Suppressor macrophage treated with lipopolysaccharide for 1 hour (primary cell): ENCODE results near the gene QRICH1.

Experiments
- DNase-seq, 3 donors: peaks; one replicate each; pipeline ENCODE4 v3.0.0-alpha.2; 2020 to 2022

Gene QRICH1

GRCh38 chr3:49112262-49112661 is 18.4 kb upstream of the QRICH1 start:
- DNase-seq = no peak

DNA sequence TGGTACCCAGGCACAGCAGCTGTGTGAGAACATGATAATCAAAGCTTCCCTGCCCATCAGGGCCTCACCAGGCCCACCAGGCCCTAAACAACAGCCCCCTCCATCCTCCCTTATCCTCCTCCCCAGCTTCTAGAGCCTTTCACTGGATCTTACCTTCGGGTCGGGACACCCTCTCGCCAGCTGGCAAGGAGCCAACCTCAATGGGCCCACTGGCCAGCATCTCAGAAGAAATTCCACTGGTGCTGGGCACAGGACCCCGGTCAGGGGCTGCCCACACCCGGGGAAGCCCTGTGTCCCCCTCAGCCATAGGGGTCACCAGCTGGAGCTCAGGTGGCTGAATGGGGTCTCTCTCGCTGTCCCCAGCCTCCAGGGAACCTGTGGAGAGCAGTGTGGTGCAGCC is 17.5 kb upstream of the QRICH1 start:
- no peak for DNase-seq

- no peak for DNase-seq
These were observed 16.9 kb upstream of the QRICH1 start for GRCh38 chr3:49110780-49111179.

DNA sequence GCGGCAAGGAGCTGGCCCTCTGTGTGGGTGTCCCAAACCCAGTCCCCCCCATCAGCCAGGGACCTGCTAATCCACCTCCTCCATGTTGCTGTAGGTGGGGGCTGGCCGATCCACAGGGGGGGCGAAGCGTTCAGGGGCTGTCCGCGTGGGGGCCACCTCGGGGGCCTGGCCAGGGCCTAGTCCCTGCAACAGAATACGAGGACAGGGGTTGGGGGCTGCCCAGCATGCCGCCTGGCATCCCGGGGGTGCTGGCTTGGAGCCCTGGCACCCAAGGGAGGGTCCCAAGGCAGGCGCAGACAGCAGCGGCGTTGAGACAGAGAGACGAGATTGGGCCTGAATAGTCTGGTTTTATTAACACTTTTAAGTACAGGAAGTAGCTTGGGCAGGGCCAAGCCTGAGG is 14.5 kb upstream of the QRICH1 start:
- DNase-seq = no peak

- DNase-seq = peak; percentile 90 to 95 (median 93)
These were observed 10.8 kb upstream of the QRICH1 start, which contains the start of gene QARS1 for GRCh38 chr3:49104427-49105291. QARS1 (minus strand) TSS chr3:49104757; CDS start chr3:49104733, 24 bp downstream.

GRCh38 chr3:49104052-49104426 is 10.2 kb upstream of the QRICH1 start:
- DNase-seq = no peak

GRCh38 chr3:49100046-49100615 is 6.3 kb upstream of the QRICH1 start:
- no peak for DNase-seq

DNA sequence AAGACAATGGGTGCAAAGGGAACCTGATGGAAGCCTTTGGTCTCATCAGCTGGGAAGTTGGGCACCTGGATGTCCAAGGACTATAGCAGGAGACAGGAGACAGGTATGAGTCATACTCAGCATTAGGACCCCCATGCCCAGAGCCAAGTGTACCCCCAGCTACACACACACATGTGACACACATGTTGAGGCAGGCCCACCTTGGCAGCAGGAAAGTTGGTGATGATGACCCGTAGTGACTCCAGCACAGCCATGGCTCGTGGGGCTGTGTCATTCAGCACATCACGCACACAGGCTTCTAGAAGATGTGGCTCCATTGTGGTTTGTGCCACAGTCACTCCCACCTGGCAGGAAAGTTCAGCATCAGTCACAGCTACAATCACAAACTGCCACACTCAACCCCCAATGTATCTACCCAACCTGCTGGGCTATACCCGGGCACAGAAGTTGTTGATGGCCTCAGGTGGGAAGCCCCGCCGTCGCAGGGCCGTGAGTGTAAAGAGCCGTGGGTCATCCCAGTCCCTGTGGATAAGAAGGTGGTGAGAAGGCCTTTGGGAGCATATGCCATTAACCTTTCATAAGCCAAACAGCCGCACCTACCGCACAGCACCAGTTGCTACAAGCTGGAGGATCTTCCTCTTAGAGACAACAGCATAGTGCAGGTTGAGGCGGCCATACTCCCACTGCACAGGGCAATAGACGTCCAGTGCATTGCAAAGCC is 5.2 kb upstream of the QRICH1 start:
- DNase-seq = no peak

GRCh38 chr3:49098429-49098828 is 4.6 kb upstream of the QRICH1 start:
- no peak for DNase-seq

- peak; percentile 75 to 90 (median 78) for DNase-seq
These were observed 676 bp downstream of the QRICH1 start for GRCh38 chr3:49092938-49093852.

DNA sequence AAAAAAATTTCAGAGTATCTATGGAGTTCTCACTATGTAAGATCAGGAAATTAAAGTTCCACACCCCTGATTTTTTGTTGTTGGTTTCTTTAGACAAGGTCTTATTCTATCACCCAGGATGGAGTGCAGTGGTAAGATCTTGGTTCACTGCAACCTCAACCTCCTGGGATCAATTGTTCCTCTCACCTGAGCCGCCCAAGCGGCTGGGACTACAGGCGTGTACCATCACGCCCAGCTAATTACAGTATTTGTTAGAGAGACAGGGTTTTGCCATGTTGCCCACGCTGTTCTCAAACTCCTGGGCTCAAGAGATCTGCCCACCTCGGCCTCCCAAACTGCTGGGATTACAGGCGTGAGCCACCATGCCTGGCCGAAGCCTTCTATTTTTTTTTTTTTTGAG is 12.4 kb downstream of the QRICH1 start:
- DNase-seq = no peak

- no peak for DNase-seq
These were observed 14.6 kb downstream of the QRICH1 start for GRCh38 chr3:49079270-49079669.

- DNase-seq = no peak
These were observed 17.2 kb downstream of the QRICH1 start for GRCh38 chr3:49076646-49077045.

DNA sequence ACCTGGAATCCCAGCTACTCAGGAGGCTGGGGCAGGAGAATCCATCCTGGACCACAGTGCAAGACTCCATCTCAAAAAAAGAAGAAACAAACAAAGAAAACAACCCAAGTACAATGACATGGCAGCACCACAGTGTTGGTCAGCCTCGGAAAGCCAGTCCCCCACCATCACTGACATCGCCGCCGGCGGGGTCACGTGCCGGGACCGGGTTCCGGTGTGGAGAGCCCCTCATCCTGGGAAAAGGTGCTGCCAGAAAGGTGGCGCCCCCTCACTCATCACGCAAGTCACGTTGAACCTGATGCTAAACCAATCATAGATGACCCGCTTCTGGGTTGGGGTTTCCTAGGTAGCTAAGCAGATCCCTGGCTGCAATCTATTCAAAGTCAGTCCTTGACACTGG is 17.8 kb downstream of the QRICH1 start:
- DNase-seq = no peak

DNA sequence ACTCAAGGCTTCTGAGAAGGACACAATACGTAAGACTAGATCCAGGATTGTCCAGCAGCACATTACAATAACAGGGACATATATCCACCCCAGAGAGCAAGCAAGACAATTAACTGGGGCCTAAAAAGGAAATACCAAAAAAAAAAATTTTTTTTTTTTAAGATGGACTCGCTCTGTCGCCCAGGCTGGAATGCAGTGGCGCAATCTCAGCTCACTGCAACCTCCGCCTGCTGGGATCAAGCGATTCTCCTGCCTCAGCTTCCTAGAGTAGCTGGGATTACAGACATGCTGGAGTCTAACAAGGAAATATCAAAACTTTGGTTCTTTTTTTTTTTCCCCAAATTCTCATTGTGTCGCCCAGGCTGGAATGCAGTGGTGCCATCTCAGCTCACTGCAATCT is 35.9 kb downstream of the QRICH1 start:
- no peak for DNase-seq

DNA sequence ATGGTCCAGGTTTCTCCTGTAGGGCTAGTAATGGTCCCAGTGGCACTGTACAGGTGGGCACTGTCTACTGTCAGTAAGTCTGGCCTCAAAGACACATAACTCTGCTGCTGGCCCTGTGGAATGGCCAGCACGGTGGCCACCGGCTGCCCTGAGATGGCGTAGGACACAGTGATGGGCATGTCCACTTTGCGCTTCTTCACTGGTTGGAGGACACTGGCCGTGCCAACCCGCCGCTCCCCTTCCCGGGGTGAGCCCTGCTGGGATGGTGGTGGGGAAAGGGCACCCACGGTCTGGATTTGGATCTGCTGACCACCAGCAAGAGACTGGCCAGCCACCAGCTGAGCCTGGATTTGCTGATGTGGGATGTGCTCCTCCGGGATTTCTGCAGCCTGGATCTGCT is 36.6 kb downstream of the QRICH1 start:
- DNase-seq = no peak

- no peak for DNase-seq
These were observed 39.5 kb downstream of the QRICH1 start for GRCh38 chr3:49054344-49054862.

GRCh38 chr3:49053543-49053942 is 40.3 kb downstream of the QRICH1 start:
- peak in 1 of 3 donors; percentile 7 for DNase-seq

GRCh38 chr3:49035281-49035680 is 58.6 kb downstream of the QRICH1 start:
- DNase-seq = peak; percentile 60 to 81 (median 75)

- no peak for DNase-seq
These were observed 59.2 kb downstream of the QRICH1 start for GRCh38 chr3:49034650-49035049.

DNA sequence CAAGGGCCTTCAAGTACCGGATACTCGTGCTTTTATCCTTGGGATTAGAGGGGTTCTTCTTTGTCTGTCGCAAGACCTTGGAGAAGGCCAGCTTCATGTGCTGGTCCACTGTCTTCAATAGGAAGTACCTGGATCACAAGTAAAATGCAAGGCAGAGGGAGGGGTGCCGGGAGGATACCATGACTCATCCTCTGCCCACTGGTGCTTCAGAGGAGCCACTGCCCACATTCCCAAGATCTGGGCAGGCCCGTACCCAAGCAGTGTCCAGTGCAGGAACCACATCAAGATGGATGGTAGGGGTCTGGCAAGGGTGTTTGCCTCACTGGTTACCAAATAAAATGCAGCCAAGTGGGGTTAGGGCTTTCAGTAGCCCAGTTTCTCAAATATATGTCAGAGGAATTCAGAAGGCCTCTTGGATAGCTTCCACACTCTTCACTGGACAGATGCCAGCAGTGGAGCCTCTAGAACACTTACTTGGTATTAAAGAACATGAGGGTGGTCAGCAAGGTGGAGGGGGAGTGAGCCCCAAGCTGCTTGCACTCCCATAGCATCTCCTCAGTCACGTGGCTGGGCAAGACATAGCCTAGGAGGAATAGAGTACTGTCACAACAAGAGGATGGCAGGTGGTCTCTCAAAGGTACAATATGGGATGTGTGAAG is 61.1 kb downstream of the QRICH1 start:
- DNase-seq = no peak

DNA sequence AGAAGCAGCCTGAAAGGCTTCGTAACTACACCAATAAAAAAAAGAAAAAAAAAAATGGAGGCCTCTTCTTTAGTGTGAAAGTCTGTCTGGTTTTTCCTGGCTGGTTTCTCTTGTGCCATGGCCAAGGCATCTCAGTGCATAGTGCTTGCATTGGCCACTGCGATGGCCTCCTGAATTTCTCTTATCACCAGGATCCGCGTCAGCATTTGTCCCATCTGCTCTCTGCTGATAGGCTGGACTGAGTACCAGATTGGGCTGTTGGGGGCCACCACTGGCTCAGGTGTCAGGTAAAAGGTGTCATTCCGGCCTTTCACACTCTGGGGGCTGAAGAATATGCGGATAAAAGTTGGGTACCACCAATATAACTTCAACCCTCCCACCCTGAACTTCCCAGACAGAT is 63.5 kb downstream of the QRICH1 start:
- DNase-seq = no peak
